Prostate gland (tissue), 2 donors: ENCODE measurements around the gene EXOC3L1. TPM values are rescaled to one million over a fixed set of nuclear protein-coding genes. Genes with fewer than 3 reads are reported as not detected.
A peak's percentile ranks its signal among the peaks of the same experiment; 100 is the strongest.

Source experiments
- DNase-seq: peaks from one replicate; pipeline ENCODE4 v3.0.0-alpha.2; 2019; ENCODE audit warnings: low spot score
- H3K27ac ChIP-seq, 2 donors: fragments of 200-600 bp; sonication (generic); 2 replicates each; pipeline ENCODE4 v1.5.1; 2017 to 2019
- H3K27me3 ChIP-seq: fragments of 200-600 bp; sonication (generic); replicated peaks from 2 replicates; pipeline ENCODE4 v1.5.1; 2019; ENCODE audit not compliant: insufficient read depth
- H3K36me3 ChIP-seq, 2 donors: fragments of 200-600 bp; sonication (generic); 1 replicate in 1 of 2; 2 replicates in 1 of 2; pipeline versions ENCODE4 v1.5.1 to v1.8.1; 2017 to 2019
- H3K4me1 ChIP-seq: fragments of 200-600 bp; sonication (generic); replicated peaks from 2 replicates; pipeline ENCODE4 v1.5.1; 2019
- H3K4me3 ChIP-seq, 2 donors: fragments of 200-600 bp; sonication (generic); 2 replicates each; pipeline ENCODE4 v1.5.1; 2017 to 2019
- H3K9me3 ChIP-seq: fragments of 200-600 bp; sonication (generic); 2 replicates; pipeline ENCODE4 v1.5.1; 2017
- POLR2A ChIP-seq: fragments of 450-650 bp; IDR thresholded peaks from one replicate; pipeline ENCODE4 v1.6.1; 2016; ENCODE audit warnings: antibody characterized with exemption, mild to moderate bottlenecking
- POLR2AphosphoS5 ChIP-seq: sonication (generic); formaldehyde crosslinking; IDR thresholded peaks from one replicate; pipeline ENCODE4 v1.6.1; 2017; ENCODE audit warnings: antibody characterized with exemption
- WGBS: methylation state at CpG from one replicate; pipeline ENCODE4 v1.1.5; 2018; 5-methylcytosine and 5-hydroxymethylcytosine counted together
- intact Hi-C: fragments of 100-400 bp; cut with DNase I; formaldehyde crosslinking; loops from one replicate; pipeline ENCODE4 v1.14.2; 2022
- total RNA-seq, 2 donors: library from RNA; depleted of rRNA; stranded (reverse); fragments of >200 nt; gene quantifications; one replicate each; pipeline ENCODE4 v1.1.0, GENCODE V29; 2016
- TF ChIP-seq, protein P1 (sequence below), 4 experiments: fragments of 200-600 bp in 2 of 4; fragments of 450-650 bp in 2 of 4; sonication (generic) in 2 of 4; IDR thresholded peaks; 1 replicate in 3 of 4; 2 replicates in 1 of 4; pipeline ENCODE4 v1.5.1; 2016 to 2019; ENCODE audit warnings: antibody characterized with exemption in 4 of 4, mild to moderate bottlenecking in 2 of 4, moderate library complexity in 2 of 4

EXOC3L1 gene
- total RNA-seq, 2 donors from 2014 or later: 1.1 to 8.2 TPM

DNA sequence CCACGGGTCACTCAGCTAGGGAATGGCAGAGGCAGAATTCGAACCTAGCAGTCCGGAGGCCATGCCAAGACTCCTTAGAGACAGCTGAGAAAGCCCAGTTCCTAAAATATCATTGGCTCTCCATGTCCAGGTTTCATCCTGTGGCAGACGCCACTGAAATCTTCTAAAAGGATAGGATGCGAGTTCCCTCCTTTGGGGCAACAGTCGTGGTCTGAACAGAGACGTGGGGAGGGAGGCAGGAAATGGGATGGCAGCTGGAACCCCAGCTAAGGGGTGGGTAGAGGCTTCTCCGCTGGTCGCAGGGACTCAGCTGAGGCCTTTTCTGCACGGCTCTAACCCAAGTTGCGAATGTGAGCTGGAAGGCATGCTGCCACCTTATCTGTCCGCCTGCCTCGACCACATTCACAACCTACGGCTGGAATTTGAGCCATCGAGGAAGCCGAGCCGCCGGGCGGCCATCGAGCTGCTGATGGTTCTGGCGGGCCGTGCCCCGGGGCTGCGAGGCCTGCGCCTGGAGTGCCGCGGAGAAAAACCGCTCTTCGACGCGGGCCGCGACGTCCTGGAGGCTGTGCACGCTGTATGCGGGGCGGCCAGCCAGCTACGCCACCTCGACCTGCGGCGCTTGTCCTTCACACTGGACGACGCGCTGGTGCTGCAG lies 27.3 kb downstream of the EXOC3L1 start:
- intact Hi-C loops: no loop called here
- no peaks in the 10 kb centered on the region for H3K36me3 ChIP-seq
- H3K9me3 ChIP-seq: no peaks in the 10 kb centered on the region
- WGBS: 16% methylated on average over 44 of the region's 44 CpGs
- no peaks in the 10 kb centered on the region for H3K27me3 ChIP-seq
- peaks cover 32% of the 10 kb centered on the region for H3K4me1 ChIP-seq
- TF ChIP-seq POLR2A (no peak), POLR2AphosphoS5 (no peak)
- TF ChIP-seq, protein P1, sequence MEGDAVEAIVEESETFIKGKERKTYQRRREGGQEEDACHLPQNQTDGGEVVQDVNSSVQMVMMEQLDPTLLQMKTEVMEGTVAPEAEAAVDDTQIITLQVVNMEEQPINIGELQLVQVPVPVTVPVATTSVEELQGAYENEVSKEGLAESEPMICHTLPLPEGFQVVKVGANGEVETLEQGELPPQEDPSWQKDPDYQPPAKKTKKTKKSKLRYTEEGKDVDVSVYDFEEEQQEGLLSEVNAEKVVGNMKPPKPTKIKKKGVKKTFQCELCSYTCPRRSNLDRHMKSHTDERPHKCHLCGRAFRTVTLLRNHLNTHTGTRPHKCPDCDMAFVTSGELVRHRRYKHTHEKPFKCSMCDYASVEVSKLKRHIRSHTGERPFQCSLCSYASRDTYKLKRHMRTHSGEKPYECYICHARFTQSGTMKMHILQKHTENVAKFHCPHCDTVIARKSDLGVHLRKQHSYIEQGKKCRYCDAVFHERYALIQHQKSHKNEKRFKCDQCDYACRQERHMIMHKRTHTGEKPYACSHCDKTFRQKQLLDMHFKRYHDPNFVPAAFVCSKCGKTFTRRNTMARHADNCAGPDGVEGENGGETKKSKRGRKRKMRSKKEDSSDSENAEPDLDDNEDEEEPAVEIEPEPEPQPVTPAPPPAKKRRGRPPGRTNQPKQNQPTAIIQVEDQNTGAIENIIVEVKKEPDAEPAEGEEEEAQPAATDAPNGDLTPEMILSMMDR (IDR thresholded peaks at IDR 0.05): no peak
- no peak for DNase-seq
- H3K27ac ChIP-seq: peak overlapping the region; percentile 91 to 94
- peak overlapping the region; percentile 27 to 30 for H3K4me3 ChIP-seq

GRCh38 chr16:67161595-67162058 lies 28.3 kb downstream of the EXOC3L1 start:
- DNase-seq: peak; percentile 41
- intact Hi-C loops: no loop called here
- WGBS: 41% methylated on average over 25 of the region's 25 CpGs
- no peaks in the 10 kb centered on the region for H3K9me3 ChIP-seq
- H3K4me1 ChIP-seq: peaks cover 32% of the 10 kb centered on the region
- H3K36me3 ChIP-seq: no peaks in the 10 kb centered on the region
- no peak for TF ChIP-seq POLR2A
- TF ChIP-seq, protein P1 (IDR thresholded peaks at IDR 0.05): peak in 1 of 4 experiments; percentile 31
- peak overlapping the region; percentile 92 to 97 for H3K4me3 ChIP-seq
- H3K27ac ChIP-seq: peak overlapping the region; percentile 91 to 94
- no peaks in the 10 kb centered on the region for H3K27me3 ChIP-seq

DNA sequence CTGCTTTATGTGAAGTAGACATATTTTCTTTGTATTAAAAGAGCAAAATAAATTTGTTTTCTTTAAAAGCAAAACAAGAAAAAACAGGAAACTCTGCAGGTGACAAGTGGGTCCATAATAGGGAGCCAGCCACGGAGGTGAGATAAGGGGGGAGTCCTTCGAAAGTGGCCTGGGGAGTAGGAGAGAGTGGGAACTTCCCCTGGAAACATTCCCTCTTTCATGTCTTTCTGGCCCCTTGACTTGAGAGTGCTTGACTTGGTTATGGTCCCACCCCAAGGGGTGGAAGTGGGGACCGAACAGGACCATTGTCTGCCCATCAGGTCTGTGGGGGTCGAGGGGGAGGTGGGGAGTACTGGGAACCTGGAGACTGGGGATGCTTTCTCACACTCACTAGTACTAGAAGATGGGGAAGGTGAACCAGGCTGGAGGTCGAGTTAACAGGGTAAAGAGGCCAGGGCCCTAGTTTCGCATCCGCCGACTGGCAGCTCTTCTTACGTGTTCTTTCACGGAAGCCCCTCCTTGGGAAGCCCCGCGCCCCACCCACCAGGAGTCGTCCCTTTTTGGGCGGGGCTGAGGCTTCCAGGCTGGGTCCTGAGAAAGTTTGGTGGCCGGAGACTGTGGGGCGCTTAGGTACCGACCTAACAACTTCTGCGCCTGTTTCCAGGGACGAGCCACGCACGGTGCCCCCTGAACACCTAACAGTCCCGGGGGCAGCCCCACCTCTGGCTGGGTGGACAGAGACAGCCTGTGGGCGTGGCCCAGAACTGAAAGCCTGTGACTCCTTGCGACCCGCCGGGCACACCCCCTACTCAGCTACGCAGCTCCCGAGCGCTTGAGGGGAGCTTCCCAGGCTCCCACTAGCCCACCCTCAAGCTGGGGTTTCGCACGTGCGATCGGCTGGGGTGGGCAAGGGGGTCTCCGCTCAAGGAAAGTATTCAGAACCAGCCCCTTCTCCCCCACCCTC lies 31.0 kb downstream of the EXOC3L1 start:
- no peaks in the 10 kb centered on the region for H3K27me3 ChIP-seq
- peak overlapping the region; percentile 92 to 97 for H3K4me3 ChIP-seq
- H3K4me1 ChIP-seq: peaks cover 27% of the 10 kb centered on the region
- no peaks in the 10 kb centered on the region for H3K9me3 ChIP-seq
- TF ChIP-seq POLR2AphosphoS5 (no peak), POLR2A (peak; percentile 23)
- 8% methylated on average over 32 of the region's 34 CpGs for WGBS
- DNase-seq: no peak
- H3K36me3 ChIP-seq: no peaks in the 10 kb centered on the region
- intact Hi-C loops: loop anchor here (5.0 kb wide), 2 partner anchors 132 to 267 kb away; partner anchors contain the start of gene CBFB
- H3K27ac ChIP-seq: peak overlapping the region; percentile 91 to 94

DNA sequence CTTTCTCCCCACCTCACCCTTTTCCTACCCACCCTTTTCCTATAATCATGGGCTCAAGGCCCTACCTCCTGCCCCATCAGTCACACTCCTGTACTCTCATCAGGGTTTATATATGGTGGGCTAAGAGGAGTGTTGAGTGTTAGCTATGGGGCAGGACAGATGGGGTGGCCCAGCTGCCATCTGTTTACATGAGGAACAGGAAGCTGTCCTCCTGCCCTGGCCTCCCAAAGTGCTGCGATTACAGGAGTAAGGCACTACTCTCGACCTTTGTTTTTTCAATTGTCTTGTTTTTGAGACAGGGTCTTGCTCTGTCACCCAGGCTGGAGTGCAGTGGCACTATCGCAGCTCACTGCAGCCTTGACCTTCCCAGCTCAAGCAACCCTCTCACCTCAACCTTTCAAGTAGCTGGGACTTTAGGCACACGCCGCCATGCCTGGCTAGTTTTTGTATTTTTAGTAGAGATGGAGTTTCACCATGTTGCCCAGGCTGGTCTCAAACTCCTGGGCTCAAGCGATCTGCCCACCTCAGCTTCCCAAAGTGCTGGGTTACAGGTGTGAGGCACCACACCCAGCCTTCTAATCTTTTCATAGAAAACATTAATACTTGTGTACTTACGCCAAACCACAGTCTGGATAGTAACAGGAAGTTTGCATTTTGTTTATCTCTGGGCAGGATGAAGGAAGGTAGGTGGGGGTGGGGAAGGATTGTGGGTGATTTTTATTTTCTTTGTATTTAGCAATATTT lies 31.9 kb downstream of the EXOC3L1 start:
- no peak for DNase-seq
- Histone ChIP-seq H3K27me3 (no peaks in the 10 kb centered on the region), H3K4me3 (no peak overlapping the region), H3K9me3 (no peaks in the 10 kb centered on the region), H3K27ac (no peak overlapping the region), H3K36me3 (no peaks in the 10 kb centered on the region), H3K4me1 (peaks cover 22% of the 10 kb centered on the region)
- WGBS: 79% methylated on average over 7 of the region's 7 CpGs
- intact Hi-C loops: loop anchor here (5.0 kb wide), 2 partner anchors 131 to 266 kb away; partner anchors contain the start of gene CBFB
- no peak for TF ChIP-seq POLR2AphosphoS5
- TF ChIP-seq POLR2A: no peak
- TF ChIP-seq, protein P1 (IDR thresholded peaks at IDR 0.05): no peak
